Activated CD4-positive, alpha-beta T cell treated with anti-CD3 and anti-CD28 coated beads, Interleukin-2, amount 50 U/mL, for 4 hours (primary cell): Measurements from ENCODE around the gene CDK6.

Source experiments
- DNase-seq, 2 experiments: peaks; one replicate each; pipeline ENCODE4 v3.0.0-alpha.2; 2020

CDK6 gene

GRCh38 chr7:92788559-92789183 lies 47.7 kb downstream of the CDK6 start:
- no peak for DNase-seq

GRCh38 chr7:92785923-92786322 lies 50.5 kb downstream of the CDK6 start:
- DNase-seq, result no peak

- DNase-seq, result no peak
Observed at GRCh38 chr7:92784935-92785334, 51.4 kb downstream of the CDK6 start.

GRCh38 chr7:92783260-92784201 lies 52.8 kb downstream of the CDK6 start:
- no peak for DNase-seq

GRCh38 chr7:92782855-92783254 lies 53.5 kb downstream of the CDK6 start:
- DNase-seq, result no peak

- no peak for DNase-seq
Observed at GRCh38 chr7:92782236-92782635, 54.1 kb downstream of the CDK6 start.

- DNase-seq, result no peak
Observed at GRCh38 chr7:92781117-92781720, 55.2 kb downstream of the CDK6 start.

- DNase-seq, result no peak
Observed at GRCh38 chr7:92778972-92779371, 57.4 kb downstream of the CDK6 start.

GRCh38 chr7:92777993-92778392 lies 58.4 kb downstream of the CDK6 start:
- no peak for DNase-seq

GRCh38 chr7:92773808-92774207 lies 62.6 kb downstream of the CDK6 start:
- no peak for DNase-seq

GRCh38 chr7:92769844-92770243 lies 66.5 kb downstream of the CDK6 start:
- no peak for DNase-seq

- no peak for DNase-seq
Observed at GRCh38 chr7:92769394-92769699, 67.0 kb downstream of the CDK6 start.

- no peak for DNase-seq
Observed at GRCh38 chr7:92768501-92769393, 67.6 kb downstream of the CDK6 start.

GRCh38 chr7:92767437-92767836 lies 68.9 kb downstream of the CDK6 start:
- no peak for DNase-seq

GRCh38 chr7:92766461-92767003 lies 69.8 kb downstream of the CDK6 start:
- no peak for DNase-seq

GRCh38 chr7:92765725-92766124 lies 70.6 kb downstream of the CDK6 start:
- no peak for DNase-seq

GRCh38 chr7:92763636-92764423 lies 72.5 kb downstream of the CDK6 start:
- DNase-seq, result no peak

- no peak for DNase-seq
Observed at GRCh38 chr7:92762851-92763250, 73.5 kb downstream of the CDK6 start.

GRCh38 chr7:92761391-92762097 lies 74.8 kb downstream of the CDK6 start:
- no peak for DNase-seq

- DNase-seq, result no peak
Observed at GRCh38 chr7:92758796-92759431, 77.5 kb downstream of the CDK6 start.
